ENCODE data around the gene NME7. TPM values are rescaled to one million over a fixed set of nuclear protein-coding genes. Genes with fewer than 3 reads are reported as not detected.
"Not testable (repeated sequence)": the region's sequence is repeated elsewhere in the genome, so short reads cannot be mapped to it uniquely, and the experiment has no call there.

Gene NME7
- total RNA-seq, 6 experiments from 2014 or later: 16.0 to 22.2 (median 18.7) TPM

GRCh38 chr1:169287280-169287679, 80.3 kb downstream of the NME7 start:
- Mint-ChIP-seq H3K36me3 (ENCODE audit: low read depth) (peaks cover 16% of the 10 kb centered on the region), H3K9me3 (peaks cover 18% of the 10 kb centered on the region), H3K27me3 (ENCODE audit: insufficient read depth) (peaks cover 2% of the 10 kb centered on the region; the same call in 1 of the 2 replicates), H3K4me1 (ENCODE audit: low read depth) (peaks cover 20% of the 10 kb centered on the region), H3K27ac (no peak overlapping the region), H3K4me3 (no peak overlapping the region; the same call in 1 of the 2 replicates)
- no peak for TF ChIP-seq CTCF (IDR thresholded peaks at IDR 0.05)
- DNase-seq: no peak

GRCh38 chr1:169281562-169281961, 86.0 kb downstream of the NME7 start:
- H3K4me1 Mint-ChIP-seq (ENCODE audit: low read depth); DNase-seq; H3K27me3 Mint-ChIP-seq (ENCODE audit: insufficient read depth); H3K27ac Mint-ChIP-seq; H3K4me3 Mint-ChIP-seq: not testable (repeated sequence)
- H3K36me3 Mint-ChIP-seq (ENCODE audit: low read depth): peaks cover 34% of the 10 kb centered on the region
- peaks cover 58% of the 10 kb centered on the region for H3K9me3 Mint-ChIP-seq

GRCh38 chr1:169271098-169271497, 96.5 kb downstream of the NME7 start:
- Mint-ChIP-seq H3K36me3 (ENCODE audit: low read depth) (no peaks in the 10 kb centered on the region), H3K4me1 (ENCODE audit: low read depth) (no peaks in the 10 kb centered on the region), H3K9me3 (no peaks in the 10 kb centered on the region), H3K4me3 (no peak overlapping the region), H3K27ac (no peak overlapping the region), H3K27me3 (ENCODE audit: insufficient read depth) (no peaks in the 10 kb centered on the region)
- DNase-seq: no peak
- peak; percentile 26; the same call in 1 of the 2 replicates for TF ChIP-seq CTCF (IDR thresholded peaks at IDR 0.05)

GRCh38 chr1:169266133-169266532, 101.5 kb downstream of the NME7 start:
- DNase-seq: no peak
- no peaks in the 10 kb centered on the region for H3K4me1 Mint-ChIP-seq (ENCODE audit: low read depth)
- H3K27ac Mint-ChIP-seq: no peak overlapping the region
- H3K9me3 Mint-ChIP-seq: no peaks in the 10 kb centered on the region
- no peak overlapping the region for H3K4me3 Mint-ChIP-seq
- TF ChIP-seq CTCF (IDR thresholded peaks at IDR 0.05): no peak
- no peaks in the 10 kb centered on the region for H3K27me3 Mint-ChIP-seq (ENCODE audit: insufficient read depth)
- H3K36me3 Mint-ChIP-seq (ENCODE audit: low read depth): peaks cover 9% of the 10 kb centered on the region; the same call in 1 of the 2 replicates

- H3K27me3 Mint-ChIP-seq (ENCODE audit: insufficient read depth): no peaks in the 10 kb centered on the region
- no peak for TF ChIP-seq CTCF (IDR thresholded peaks at IDR 0.05)
- peaks cover 9% of the 10 kb centered on the region for H3K36me3 Mint-ChIP-seq (ENCODE audit: low read depth)
- no peak overlapping the region for H3K27ac Mint-ChIP-seq
- DNase-seq: no peak
- no peaks in the 10 kb centered on the region for H3K9me3 Mint-ChIP-seq
- H3K4me3 Mint-ChIP-seq: no peak overlapping the region
- H3K4me1 Mint-ChIP-seq (ENCODE audit: low read depth): no peaks in the 10 kb centered on the region
Measured at GRCh38 chr1:169263059-169263458, 104.5 kb downstream of the NME7 start.

GRCh38 chr1:169261884-169262283, 105.7 kb downstream of the NME7 start:
- no peaks in the 10 kb centered on the region for H3K27me3 Mint-ChIP-seq (ENCODE audit: insufficient read depth)

More at GRCh38 chr1:169261884-169262283, 105.7 kb downstream of the NME7 start:
- TF ChIP-seq CTCF (IDR thresholded peaks at IDR 0.05): no peak
- Mint-ChIP-seq H3K36me3 (ENCODE audit: low read depth) (peaks cover 16% of the 10 kb centered on the region), H3K4me3 (no peak overlapping the region), H3K4me1 (ENCODE audit: low read depth) (no peaks in the 10 kb centered on the region), H3K27ac (no peak overlapping the region), H3K9me3 (peaks cover 7% of the 10 kb centered on the region)
- no peak for DNase-seq
